Peyer's patch (tissue), 4 donors: ENCODE measurements around the gene REX1BD.

ENCODE experiments used
- CTCF ChIP-seq, 6 experiments: fragments of 450-650 bp in 4 of 6; fragments of 200-600 bp in 2 of 6; sonication (generic) in 1 of 6; IDR thresholded peaks; one replicate each; pipeline ENCODE4 v1.5.1; 2017 to 2019; ENCODE audit warnings: antibody characterized with exemption in 6 of 6, mild to moderate bottlenecking in 3 of 6, moderate library complexity in 1 of 6
- POLR2A ChIP-seq, 2 donors: fragments of 450-650 bp; IDR thresholded peaks; one replicate each; pipeline ENCODE4 v1.5.1; 2017; ENCODE audit warnings: antibody characterized with exemption in 2 of 2, mild to moderate bottlenecking in 2 of 2, moderate library complexity in 2 of 2

GRCh38 chr19:18557411-18558201 is 31.0 kb upstream of the REX1BD start, which contains the start of gene KXD1:
- TF ChIP-seq CTCF (IDR thresholded peaks at IDR 0.05) (no peak), POLR2A (IDR thresholded peaks at IDR 0.05) (peak; percentile 74 to 82)
